Measurements from ENCODE around the gene KRTAP10-12. TPM values are rescaled to one million over a fixed set of nuclear protein-coding genes. Genes with fewer than 3 reads are reported as not detected.

KRTAP10-12 gene
- total and polyA plus RNA-seq, 2 experiments from 2014 or later: not detected

GRCh38 chr21:44729336-44730027, 32.5 kb downstream of the KRTAP10-12 start:
- Histone ChIP-seq H3K4me3 (no peak overlapping the region), H3K9me3 (ENCODE audit: low read depth) (no peaks in the 10 kb centered on the region), H3K27me3 (peaks cover 17% of the 10 kb centered on the region), H3K4me1 (ENCODE audit: insufficient read depth) (no peaks in the 10 kb centered on the region), H3K4me2 (no peak overlapping the region), H3K9me2 (replicated peaks; ENCODE audit: insufficient read depth) (no peaks in the 10 kb centered on the region), H4K20me1 (ENCODE audit: insufficient read depth, poor library complexity, severe bottlenecking) (no peaks in the 10 kb centered on the region), H2AFZ (no peak overlapping the region), H3K36me3 (replicated peaks; ENCODE audit: insufficient read depth, low read depth) (no peaks in the 10 kb centered on the region), H3K79me2 (no peaks in the 10 kb centered on the region), H3K27ac (no peak overlapping the region)
- no peak for DNase-seq (ENCODE audit: low spot score)
- no peak for TF ChIP-seq EZH2phosphoT487 (IDR thresholded peaks at IDR 0.05; ENCODE audit: low read depth, severe bottlenecking, unreplicated experiment)
- TF ChIP-seq CTCF (IDR thresholded peaks at IDR 0.05; ENCODE audit: poor library complexity): no peak
- no peak for TF ChIP-seq EZH2 (IDR thresholded peaks at IDR 0.05; ENCODE audit: borderline replicate concordance)
- 92% methylated on average over 22 of the region's 23 CpGs for WGBS (ENCODE audit: low lambda C conversion rate, missing lambda C conversion rate)

- DNase-seq (ENCODE audit: low spot score): no peak
- WGBS (ENCODE audit: low lambda C conversion rate, missing lambda C conversion rate): 95% methylated on average over 7 of the region's 7 CpGs
- Histone ChIP-seq H2AFZ (no peak overlapping the region), H3K36me3 (replicated peaks; ENCODE audit: insufficient read depth, low read depth) (no peaks in the 10 kb centered on the region), H3K4me1 (ENCODE audit: insufficient read depth) (no peaks in the 10 kb centered on the region), H3K9me3 (ENCODE audit: low read depth) (no peaks in the 10 kb centered on the region), H3K27ac (no peak overlapping the region), H3K27me3 (peaks cover 12% of the 10 kb centered on the region), H4K20me1 (ENCODE audit: insufficient read depth, poor library complexity, severe bottlenecking) (no peaks in the 10 kb centered on the region), H3K4me2 (no peak overlapping the region), H3K79me2 (no peaks in the 10 kb centered on the region), H3K9me2 (replicated peaks; ENCODE audit: insufficient read depth) (no peaks in the 10 kb centered on the region), H3K4me3 (no peak overlapping the region)
- TF ChIP-seq EZH2phosphoT487 (IDR thresholded peaks at IDR 0.05; ENCODE audit: low read depth, severe bottlenecking, unreplicated experiment) (no peak), CTCF (IDR thresholded peaks at IDR 0.05; ENCODE audit: poor library complexity) (no peak), EZH2 (IDR thresholded peaks at IDR 0.05; ENCODE audit: borderline replicate concordance) (no peak)
Observed at GRCh38 chr21:44730028-44730395, 33.0 kb downstream of the KRTAP10-12 start.

DNA sequence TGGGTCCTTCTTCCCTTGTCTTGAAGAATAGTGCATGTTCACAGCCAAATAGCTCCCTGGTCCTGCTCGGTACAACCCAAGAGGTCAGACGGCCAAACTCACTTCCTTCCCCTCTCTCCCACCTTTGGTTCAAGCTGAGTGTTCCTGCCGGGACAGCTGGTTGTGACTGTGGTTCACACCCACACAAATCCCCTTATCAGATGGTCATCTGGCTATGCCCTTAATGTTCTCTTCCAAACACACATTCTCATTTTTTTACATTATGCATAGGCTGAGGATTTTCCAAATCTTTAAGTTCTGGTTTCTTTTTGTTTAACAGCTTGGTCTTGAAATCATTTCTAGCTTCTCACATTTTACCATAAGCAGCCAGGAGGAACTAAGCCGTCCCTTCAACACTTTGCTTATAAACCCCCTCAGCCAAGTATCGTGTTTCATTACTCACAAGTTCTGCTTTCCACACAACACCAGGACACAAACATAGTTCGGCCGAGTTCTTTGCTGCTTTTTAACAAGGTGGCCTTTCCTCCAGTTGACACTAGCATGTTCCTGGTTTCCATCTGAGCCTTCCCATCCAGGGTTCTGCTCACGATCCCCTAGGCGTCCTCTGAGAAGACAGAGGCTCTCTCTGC, 34.1 kb downstream of the KRTAP10-12 start:
- Histone ChIP-seq H3K4me2 (no peak overlapping the region), H2AFZ (no peak overlapping the region), H3K9me3 (ENCODE audit: low read depth) (no peaks in the 10 kb centered on the region), H3K27ac (no peak overlapping the region), H3K9me2 (replicated peaks; ENCODE audit: insufficient read depth) (no peaks in the 10 kb centered on the region), H3K27me3 (peaks cover 4% of the 10 kb centered on the region), H3K79me2 (no peaks in the 10 kb centered on the region), H4K20me1 (ENCODE audit: insufficient read depth, poor library complexity, severe bottlenecking) (no peaks in the 10 kb centered on the region), H3K4me3 (no peak overlapping the region), H3K4me1 (ENCODE audit: insufficient read depth) (no peaks in the 10 kb centered on the region), H3K36me3 (replicated peaks; ENCODE audit: insufficient read depth, low read depth) (no peaks in the 10 kb centered on the region)
- TF ChIP-seq EZH2 (IDR thresholded peaks at IDR 0.05; ENCODE audit: borderline replicate concordance) (no peak), CTCF (IDR thresholded peaks at IDR 0.05; ENCODE audit: poor library complexity) (no peak), EZH2phosphoT487 (IDR thresholded peaks at IDR 0.05; ENCODE audit: low read depth, severe bottlenecking, unreplicated experiment) (no peak)
- 45% methylated on average over 9 of the region's 9 CpGs for WGBS (ENCODE audit: low lambda C conversion rate, missing lambda C conversion rate)
- DNase-seq (ENCODE audit: low spot score): no peak
